GM19238 (cell line): ENCODE results near the gene SORCS2.

Experiments used
- DNase-seq: peaks from one replicate; pipeline ENCODE4 v3.0.0; 2011; ENCODE audit warnings: low spot score; ENCODE audit not compliant: insufficient read length

Gene SORCS2

DNA sequence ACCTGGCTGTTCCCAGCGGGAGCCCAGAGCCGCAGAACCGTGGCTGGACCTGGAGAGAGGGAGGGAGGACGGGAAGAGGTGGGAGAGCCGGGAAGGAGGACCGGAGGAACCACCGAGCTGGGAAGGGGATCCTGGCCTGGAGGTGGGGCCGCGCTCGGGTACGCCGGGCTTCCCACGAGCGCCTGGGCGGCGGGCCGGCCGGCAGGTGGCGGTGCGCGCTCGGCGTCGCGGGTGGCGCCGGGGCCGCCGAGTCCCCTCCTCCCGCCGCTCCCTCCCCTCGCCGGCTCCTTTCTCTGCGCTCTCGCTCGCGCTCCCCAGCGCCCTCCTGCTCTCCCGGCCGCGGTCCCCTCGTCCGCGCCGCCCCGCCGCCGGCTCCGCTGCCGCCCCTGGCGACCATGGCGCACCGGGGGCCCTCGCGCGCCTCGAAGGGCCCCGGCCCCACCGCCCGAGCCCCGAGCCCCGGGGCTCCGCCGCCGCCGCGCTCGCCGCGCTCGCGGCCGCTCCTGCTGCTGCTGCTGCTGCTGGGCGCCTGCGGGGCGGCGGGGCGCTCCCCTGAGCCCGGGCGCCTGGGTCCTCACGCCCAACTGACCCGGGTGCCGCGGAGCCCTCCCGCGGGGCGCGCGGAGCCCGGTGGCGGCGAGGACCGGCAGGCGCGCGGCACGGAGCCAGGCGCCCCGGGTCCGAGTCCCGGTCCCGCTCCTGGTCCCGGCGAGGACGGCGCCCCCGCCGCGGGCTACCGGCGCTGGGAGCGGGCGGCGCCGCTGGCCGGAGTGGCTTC lies at the start of gene SORCS2:
TSS of gene SORCS2 (plus strand) at position 287 of the 778 bp plus-strand sequence.
- DNase-seq: peak; percentile 65

DNA sequence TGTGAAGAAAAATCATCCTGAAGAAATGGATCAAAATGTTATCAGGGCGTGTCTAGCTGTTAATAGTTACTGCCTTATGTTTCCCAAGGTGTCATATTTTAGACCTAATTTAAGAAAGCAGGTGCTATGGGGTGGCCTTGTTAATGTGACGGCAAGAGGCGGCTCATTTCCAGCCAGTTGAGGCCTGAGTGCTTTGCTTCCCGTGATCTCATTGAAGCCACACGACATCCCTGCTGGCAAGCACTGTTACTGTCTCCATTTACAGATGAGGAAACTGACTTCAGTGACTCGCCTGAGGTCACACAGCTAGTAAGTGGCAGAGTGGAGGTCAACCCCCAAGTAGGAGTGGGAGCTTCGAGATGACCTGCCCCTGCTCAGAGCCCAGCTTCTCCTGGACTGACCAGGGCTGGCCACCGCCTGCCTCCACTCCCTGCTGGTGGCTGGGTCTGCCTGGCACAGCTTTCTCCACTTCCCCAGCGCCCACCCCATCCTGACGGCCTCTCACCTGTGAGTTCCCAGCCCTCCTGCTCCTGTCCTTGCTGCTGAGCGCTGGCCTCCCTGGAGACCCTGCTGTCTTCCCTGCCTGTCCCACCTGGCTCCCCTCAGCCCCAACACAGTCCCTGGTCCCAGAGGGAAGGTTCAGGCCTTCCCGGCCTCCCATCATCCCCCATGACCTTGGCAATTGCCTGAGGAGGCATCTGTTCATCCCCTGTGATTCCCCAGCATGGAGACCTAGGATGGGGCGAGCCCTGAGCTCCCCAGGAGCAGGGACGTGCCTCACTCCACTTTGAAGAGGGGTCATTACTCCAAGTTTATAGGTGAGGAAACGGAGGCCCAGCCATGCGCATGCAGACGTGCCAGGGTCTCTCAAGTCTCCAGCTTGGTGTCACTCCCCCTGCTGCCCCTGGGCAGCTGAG lies 47.7 kb upstream of the SORCS2 start:
- no peak for DNase-seq

DNA sequence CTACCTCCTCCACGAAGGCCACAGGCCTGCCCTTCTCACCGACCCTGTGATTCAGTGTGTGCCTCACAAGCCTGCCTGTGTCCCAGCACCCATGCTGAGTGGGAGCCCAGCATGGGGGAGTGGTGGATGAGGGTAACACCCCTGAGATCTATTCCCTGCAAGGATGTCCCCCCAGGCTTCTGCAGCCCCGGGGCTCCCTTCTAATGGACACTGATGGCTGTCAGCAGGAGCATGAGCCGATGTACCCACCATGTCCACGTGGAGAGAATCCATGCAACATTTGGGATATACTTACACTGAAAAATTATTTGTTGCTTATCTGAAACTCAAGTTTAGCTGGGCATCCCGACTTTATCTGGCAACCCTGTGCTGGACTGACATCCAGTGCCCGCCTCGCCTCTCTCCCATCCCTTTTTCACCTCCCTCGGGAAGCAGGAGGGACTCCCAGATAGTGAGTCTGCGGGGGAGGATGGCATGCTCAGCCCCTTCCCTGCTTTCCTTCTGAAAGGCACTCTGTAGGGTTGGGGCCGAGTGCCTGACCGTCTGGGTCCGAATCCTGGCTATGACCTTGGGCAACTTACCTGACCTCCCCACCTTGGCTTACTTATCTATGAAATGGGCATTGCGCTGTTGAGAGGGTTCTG lies 46.9 kb upstream of the SORCS2 start:
- DNase-seq: no peak

DNA sequence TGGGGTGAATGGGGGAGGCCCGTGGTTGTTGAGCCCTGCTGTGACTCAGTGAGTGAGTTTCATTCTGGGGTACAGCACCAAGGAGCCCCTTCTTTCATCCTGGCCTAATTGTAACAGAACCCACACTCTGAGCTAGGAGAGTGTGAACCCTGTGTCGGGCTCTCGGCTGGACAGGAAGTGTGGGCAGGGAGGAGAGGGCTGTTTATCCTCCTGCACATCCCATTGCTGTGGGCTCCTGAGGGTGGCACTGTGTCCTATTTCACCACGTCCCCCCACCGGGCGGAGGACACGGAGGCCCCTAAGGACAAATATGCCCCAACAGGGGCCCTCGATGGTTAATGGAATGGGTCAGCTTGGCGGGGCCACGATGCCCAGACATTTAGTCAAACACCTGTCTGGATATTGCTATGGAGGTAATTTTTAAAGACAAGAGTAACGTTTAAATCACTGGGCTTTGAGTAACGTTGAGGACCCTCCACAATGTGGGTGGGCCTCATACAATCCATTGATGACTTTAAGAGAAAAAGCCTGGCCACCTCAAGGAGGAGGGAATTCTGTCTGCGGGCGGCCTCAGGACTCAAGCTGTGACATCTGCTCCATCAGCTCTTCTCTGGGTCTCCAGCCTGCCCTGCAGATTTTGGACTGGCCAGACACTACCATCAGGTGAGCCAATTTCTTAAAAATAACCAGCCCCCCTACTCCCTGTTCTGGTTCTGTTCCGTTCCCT lies 46.1 kb upstream of the SORCS2 start:
- no peak for DNase-seq

DNA sequence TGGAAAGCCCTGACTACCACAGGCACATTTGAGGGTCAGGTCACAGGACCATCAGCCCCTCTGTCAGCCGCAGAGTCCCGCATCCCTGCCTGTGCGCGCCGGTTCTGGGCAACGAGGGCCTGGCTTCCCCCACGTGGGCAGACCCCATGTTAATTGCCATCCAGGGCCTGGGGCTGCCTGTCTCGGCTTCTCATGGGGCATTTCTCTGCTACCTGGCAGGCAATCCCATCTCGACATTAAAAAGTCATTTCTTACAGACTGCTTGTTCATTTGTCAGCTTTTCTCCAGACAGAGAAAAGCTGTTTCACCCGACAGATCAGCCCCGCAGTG lies 45.6 kb upstream of the SORCS2 start:
- DNase-seq: no peak

DNA sequence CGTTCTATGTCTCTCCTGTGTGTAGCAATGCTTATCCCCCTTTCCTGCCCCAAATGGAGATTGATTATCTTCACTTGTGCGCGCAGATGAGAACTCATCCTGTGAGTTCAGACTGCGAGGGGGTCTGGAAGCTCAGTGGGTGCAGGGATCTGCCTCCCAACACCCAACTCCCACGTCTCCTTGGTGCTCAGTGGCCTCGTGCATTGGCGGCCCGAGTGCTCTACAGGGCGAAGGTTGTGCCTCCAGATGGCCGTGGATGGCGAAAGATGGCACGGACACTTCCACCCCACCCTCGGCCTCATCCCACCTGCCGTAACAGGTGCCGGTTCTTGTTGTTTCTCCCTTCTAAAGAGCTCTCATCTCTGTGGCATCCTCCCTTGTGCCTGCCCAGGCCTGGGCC lies 45.1 kb upstream of the SORCS2 start:
- no peak for DNase-seq

DNA sequence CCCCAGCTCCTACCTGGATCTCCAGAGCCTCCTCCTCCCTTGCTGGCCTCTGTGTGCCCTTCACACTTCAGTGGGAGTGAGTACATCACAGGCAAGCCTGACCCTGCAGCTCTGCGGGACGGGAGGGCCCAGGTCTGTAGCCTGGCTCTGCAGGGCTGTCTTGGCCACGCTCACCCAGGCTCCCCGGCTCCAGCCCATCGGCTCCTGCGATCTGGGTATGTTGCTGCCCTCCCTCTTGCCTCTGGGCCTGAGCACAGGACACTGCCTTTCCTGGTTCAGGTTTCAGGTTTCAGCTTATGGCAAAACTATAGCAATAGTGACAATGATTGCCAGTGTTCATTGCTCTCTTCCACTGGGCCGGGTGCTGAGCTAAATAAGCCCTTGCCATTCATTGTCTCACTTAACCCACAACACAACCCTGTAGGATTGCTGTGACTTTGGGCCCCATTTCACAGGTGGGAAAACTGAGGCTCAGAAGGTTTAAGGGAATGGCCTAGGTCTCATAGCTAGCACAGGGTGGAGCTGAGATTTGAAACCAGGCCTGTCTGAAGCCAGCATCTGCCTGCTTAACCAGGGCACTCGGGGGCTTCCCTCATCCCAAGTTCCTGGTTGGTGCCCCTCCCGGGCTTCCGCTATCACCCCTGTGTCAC lies 44.6 kb upstream of the SORCS2 start:
- no peak for DNase-seq

DNA sequence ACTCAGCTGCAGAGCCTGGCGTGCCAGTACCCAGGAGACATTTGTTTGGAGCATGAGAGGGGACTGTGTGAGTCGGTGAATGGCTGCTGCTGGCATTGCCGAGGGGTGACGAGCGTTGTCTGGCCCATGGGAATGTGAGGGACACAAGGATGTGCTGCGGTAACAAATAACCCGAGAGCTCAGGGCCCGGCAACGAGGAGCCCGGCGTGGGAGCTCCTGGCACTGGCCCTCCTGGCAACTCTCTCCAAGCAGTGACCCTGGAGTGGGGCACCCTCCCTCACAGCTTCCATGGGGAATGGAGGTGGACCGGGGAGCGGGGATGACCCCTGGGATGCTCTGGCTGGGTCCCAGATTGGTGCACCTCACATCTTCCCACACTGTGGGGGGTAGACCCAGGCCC lies 44.0 kb upstream of the SORCS2 start:
- DNase-seq: no peak

DNA sequence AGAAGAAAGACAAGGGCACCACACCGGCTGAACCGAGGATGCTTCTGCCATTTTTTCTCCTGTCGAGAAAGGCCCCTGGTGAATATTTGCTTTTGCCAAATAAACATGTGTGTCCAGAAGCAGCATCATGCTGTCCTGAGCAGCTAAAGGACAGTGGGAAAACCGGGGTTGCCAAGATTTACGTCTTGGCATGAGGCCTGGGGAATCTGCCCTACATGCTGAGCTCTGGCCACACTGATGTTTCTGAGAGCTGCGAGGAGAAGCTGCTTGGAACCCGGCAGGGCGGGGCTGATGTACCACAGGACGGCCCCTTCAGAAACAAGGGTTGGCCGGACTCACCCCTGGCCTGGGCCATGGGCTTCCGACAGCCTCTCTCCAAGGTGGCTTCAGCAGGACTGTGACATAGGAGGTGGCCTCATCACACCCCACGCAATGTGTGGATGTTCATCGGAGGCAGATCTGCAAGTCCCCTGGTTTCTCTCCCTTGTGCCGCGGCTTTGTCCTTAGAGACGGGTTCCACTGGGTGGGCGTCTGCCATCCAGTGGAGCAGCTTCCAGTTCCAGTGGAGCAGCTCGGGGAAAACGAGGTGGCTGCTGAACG lies 42.2 kb upstream of the SORCS2 start:
- no peak for DNase-seq

DNA sequence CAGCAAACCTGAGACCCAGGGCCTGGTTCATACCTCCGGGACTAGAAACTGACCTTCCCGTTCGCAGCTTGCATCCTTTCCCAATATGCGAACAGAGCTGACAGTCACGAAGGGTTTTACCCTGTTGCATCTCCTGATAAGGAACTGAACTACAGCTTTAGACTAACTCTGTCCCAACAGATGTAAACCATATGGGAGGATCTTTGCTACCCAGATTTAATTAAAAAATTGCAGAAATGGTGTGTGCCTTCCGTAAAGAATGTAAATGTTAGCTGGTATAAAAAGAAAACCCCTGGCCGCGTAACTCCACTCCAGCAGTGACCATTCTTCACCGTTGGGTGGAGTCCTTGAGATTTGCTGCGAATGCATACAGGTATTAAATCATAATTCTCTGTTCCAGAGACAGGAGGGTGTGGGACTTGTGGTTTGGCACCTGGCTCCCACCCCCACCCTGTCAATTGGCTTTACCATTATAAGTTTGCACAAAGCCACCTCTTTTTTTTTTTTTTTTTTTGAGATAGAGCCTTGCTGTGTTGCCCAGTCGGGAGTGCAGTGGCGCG lies 40.6 kb upstream of the SORCS2 start:
- DNase-seq: no peak

DNA sequence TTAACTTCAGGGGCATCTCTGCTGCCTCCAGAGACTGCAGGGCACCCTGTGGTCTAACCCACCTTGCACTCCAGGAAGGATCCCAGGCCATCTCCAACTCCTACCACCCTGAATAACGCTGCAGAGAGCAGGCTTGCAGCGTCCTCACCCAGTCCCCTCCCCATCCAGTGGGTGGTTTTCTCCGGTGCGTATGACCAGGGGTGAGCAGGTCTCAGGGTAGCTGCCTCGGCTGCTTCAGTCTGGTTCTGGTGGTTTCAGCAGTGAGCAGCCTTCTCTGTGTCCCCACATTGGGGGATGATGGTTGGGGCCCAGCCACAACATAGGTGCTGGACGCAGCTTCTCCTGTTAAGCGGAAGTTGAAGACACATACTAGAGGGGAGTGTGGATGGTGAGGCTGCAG lies 38.6 kb upstream of the SORCS2 start:
- no peak for DNase-seq

DNA sequence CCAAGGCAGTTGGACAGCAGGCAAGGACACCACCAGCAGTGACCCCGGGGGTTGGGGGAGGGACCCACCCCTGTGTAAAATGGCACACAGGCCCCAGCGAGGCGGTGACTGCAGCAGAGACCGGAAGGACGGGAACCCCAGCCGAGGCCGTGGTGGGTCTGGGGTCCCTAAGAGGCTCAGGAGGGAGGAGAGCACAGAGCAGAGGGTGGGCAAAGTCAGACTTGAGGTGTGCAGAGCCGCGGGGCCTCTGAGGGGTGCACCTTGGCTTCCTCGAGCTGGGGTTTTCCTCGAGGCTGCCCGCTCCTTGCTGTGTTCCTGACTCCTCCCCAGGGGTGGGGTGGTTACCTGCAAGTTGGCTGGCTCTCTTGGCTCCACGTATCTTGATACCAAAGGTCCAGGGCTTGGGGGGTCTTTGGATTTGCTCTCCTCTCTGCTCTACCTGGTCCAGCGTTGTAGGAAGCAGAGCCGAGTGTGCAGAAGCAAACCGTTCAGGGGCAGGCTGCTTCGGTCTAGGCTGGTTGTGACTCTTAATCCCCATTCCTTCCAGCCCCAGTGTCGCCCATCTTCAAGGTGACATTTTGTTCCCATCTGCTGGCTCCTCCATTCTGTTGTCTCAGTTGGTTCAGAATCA lies 37.9 kb upstream of the SORCS2 start:
- DNase-seq: no peak

DNA sequence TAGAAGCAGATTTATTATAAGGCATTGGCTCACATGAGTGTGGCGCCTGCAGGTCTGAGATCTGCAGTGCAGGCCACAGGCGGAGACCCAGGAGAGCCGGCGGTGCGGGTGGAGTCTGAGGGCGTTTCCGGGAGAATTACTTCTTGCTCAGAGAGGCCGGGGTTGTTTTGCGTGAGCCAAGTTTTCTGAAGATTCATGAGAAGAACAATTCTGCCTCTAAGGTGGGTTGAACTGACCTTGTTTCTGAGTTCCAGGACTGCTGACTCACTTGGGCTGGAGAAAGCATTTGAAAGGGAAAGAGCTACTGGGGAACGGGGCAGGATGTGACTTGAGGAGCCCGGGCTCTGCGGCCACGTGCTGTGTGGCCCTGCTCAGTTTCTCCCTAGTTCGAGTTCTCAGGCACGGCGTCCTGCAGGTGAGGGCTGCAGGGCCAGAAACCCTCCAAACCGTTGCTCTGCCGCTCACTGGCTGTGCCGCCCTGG lies 36.7 kb upstream of the SORCS2 start:
- DNase-seq: no peak

DNA sequence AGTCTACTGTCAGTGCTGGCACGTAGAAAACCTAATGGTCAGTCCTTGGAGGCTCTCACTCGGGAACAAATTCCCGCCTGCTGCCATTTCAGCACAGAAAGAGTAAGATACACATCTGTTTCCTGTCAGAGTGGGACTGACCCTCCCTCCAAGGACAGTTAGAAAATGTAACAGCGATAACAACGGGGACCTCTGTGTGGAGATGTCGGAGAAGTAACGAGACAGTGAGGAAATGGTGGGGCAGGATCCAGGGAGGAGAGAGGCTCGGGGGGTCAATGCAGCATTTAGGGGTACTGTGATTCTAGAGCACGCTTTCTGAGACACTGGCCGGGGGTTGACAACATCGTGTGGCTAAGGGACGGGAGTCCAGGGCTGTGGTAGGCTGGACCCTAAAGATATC lies 36.0 kb upstream of the SORCS2 start:
- no peak for DNase-seq

DNA sequence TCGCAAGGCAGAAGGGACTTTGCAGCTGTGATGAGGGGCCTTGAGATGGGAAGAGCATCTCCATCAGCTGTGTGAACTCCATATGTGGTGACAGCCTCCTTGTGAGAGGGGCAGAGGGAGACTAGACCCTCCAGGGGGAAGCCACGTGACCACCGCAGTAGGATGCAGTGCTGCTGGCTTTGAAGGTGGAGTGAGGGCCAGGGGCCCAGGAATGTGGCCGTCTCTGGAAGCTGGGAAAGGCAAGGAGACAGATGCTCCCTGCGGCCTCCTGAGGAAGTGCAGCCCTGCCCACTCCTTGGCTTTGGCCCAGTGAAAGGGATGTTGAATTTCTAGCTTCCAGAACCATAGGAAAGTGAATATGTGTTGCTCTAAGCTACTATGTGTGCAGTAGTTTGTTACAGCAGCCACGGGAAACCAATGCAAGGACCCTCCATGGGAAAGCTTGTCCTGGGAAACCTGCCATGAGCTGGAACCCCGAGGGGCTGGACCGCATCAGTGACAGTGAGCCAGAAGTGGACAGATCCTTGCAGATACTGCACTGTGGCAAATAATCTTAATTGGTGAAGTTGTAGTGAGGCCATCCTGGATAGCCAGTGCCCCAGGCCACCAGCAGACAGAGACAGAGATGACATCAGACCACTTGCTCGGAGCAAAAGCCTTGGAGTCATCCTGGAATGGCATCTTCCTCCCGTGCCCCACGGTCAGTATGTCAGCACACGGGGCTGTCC lies 35.4 kb upstream of the SORCS2 start:
- no peak for DNase-seq

DNA sequence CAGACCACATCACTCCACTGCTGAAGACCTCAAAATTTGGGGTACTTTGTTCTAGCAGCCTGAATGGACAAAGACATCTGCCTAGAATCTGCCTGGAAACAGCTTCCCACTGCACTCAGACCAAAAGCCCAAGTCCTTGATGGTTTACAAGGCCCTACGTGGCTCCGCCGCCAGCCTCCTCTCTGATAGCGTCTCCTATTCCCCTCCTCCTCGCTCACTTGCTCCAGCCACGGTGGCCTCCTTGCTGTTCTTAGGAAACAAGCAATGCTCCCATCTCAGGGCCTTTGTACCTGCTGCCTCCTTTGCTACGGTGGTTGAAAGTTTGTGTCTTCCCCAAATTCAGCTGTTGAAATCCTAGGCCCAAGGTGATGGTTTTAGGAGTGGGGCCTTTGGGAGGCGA lies 34.7 kb upstream of the SORCS2 start:
- DNase-seq: no peak

DNA sequence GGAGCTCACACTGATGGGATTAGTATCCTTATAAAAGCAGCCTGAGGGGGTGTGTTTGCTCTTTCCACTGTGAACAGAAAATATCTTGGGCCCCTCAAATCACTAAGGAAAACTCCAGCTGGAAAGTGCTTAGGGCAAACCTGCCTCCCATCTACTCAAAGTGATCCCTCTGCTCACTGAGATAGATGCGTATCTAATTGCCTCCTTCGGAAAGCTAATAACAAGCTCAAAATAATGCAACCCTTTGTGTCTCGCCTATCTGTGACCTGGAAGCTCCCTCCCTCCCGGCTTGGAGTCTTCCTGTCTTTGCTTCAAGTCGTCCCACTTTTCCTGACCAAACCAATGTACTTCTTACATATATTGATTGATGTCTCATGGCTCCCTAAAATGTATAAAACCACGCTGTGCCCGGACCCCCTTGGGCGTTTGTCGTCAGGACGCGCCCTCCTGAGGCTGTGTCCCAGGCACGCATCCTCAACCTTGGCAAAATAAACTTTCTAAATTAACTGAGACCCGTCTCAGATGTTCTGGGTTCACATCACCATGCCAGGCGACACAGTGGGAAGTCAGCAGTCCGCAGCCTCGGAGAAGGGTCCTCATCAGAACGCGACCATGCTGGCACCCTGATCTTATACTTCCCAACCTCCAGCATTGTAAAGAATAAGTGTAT lies 34.1 kb upstream of the SORCS2 start:
- no peak for DNase-seq

DNA sequence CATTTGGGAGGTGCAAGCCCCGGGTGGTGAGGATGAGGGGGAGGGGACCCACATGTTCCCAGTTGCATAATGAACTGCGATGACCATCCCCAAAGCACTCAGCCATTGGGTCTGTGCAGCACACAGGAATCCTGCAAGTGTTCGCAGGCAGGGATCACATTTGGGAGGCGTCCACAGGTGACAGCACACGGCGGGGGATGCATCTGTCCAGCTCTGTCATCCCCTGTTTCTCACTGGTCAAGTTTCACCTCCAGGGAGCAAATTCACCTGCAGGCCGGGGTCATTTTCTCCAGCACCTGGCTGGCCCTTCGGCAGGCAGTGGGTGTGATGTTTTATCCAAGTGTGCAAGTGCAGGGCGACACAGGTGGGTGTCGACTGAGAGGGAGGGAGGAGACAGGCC lies 33.3 kb upstream of the SORCS2 start:
- DNase-seq: no peak

DNA sequence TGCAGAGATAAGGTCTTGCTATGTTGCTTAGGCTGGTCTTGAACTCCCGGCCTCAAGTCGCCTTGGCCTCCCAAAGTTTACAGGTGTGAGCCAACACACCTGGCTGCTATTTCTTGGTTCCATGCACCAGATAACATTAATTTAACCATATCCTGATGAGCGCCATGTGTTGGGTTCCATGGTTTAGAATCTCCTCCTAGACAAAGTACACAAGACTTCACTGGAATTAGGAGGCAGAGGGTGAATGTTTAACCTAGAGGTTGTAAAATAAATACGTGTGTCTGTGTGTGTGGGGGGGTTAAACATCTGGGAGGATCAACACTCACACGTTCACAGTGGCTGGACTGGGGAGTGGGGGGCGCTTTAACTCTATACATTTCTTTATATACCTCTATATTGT lies 32.4 kb upstream of the SORCS2 start:
- DNase-seq: no peak
